GM21360 (cell line): ENCODE results near the gene HADHA.

Source experiments
- ATAC-seq: cut with Tn5 transposase; IDR thresholded peaks from one replicate; pipeline ENCODE4 v1.9.1; 2021; ENCODE audit warnings: mild to moderate bottlenecking, moderate library complexity; ENCODE audit not compliant: unreplicated experiment

The HADHA gene

GRCh38 chr2:26144953-26145680, 99.3 kb downstream of the HADHA start:
- ATAC-seq, result no peak

- ATAC-seq, result no peak
Observed at GRCh38 chr2:26144031-26144430, 100.4 kb downstream of the HADHA start.

GRCh38 chr2:26141145-26141769, 103.2 kb downstream of the HADHA start:
- no peak for ATAC-seq
